HEK293 (cell line): Measurements from ENCODE around the gene DKK2.

Experiments
- KLF16 ChIP-seq: fragments of 450-650 bp; formaldehyde crosslinking; IDR thresholded peaks from 2 replicates; pipeline ENCODE4 v1.5.1; 2017; ENCODE audit warnings: missing biosample characterization, missing genetic modification characterization
- KLF7 ChIP-seq: fragments of 450-650 bp; formaldehyde crosslinking; IDR thresholded peaks from 2 replicates; pipeline ENCODE4 v1.5.1; 2016; ENCODE audit warnings: missing biosample characterization, missing genetic modification characterization, borderline replicate concordance
- PRDM10 ChIP-seq: fragments of 450-650 bp; formaldehyde crosslinking; IDR thresholded peaks from 2 replicates; pipeline ENCODE4 v1.5.1; 2016; ENCODE audit warnings: missing biosample characterization, missing genetic modification characterization
- RBAK ChIP-seq: fragments of 450-650 bp; formaldehyde crosslinking; IDR thresholded peaks from 2 replicates; pipeline ENCODE4 v1.5.1; 2016; ENCODE audit warnings: missing biosample characterization, missing genetic modification characterization
- REPIN1 ChIP-seq: fragments of 450-650 bp; formaldehyde crosslinking; IDR thresholded peaks from 2 replicates; pipeline ENCODE4 v1.5.1; 2017; ENCODE audit warnings: missing biosample characterization, missing genetic modification characterization, low read depth
- SP2 ChIP-seq: fragments of 450-650 bp; formaldehyde crosslinking; IDR thresholded peaks from 2 replicates; pipeline ENCODE4 v1.5.1; 2016; ENCODE audit warnings: missing biosample characterization, missing genetic modification characterization
- ZBTB10 ChIP-seq: fragments of 450-650 bp; formaldehyde crosslinking; IDR thresholded peaks from 2 replicates; pipeline ENCODE4 v1.5.1; 2016; ENCODE audit warnings: missing biosample characterization, missing genetic modification characterization
- ZBTB26 ChIP-seq: fragments of 450-650 bp; formaldehyde crosslinking; optimal IDR thresholded peaks from 2 replicates; pipeline ENCODE3; 2016; ENCODE audit warnings: missing biosample characterization, mild to moderate bottlenecking, missing genetic modification characterization
- ZBTB7A ChIP-seq: fragments of 450-650 bp; formaldehyde crosslinking; IDR thresholded peaks from 2 replicates; pipeline ENCODE4 v1.5.1; 2016; ENCODE audit warnings: low read depth, missing biosample characterization, missing genetic modification characterization
- ZIC2 ChIP-seq: fragments of 450-650 bp; formaldehyde crosslinking; IDR thresholded peaks from 2 replicates; pipeline ENCODE4 v1.5.1; 2016; ENCODE audit warnings: missing biosample characterization, missing genetic modification characterization
- ZNF146 ChIP-seq: fragments of 450-650 bp; formaldehyde crosslinking; IDR thresholded peaks from 2 replicates; pipeline ENCODE4 v1.5.1; 2016; ENCODE audit warnings: missing biosample characterization, missing genetic modification characterization
- ZNF157 ChIP-seq: fragments of 450-650 bp; formaldehyde crosslinking; IDR thresholded peaks from 2 replicates; pipeline ENCODE4 v1.5.1; 2016; ENCODE audit warnings: missing biosample characterization, missing genetic modification characterization
- ZNF248 ChIP-seq: fragments of 450-650 bp; formaldehyde crosslinking; IDR thresholded peaks from 2 replicates; pipeline ENCODE4 v1.5.1; 2017; ENCODE audit warnings: missing biosample characterization, missing genetic modification characterization
- ZNF350 ChIP-seq: fragments of 450-650 bp; formaldehyde crosslinking; IDR thresholded peaks from 2 replicates; pipeline ENCODE4 v1.5.0; 2017; ENCODE audit warnings: missing biosample characterization, mild to moderate bottlenecking, missing genetic modification characterization
- ZNF513 ChIP-seq: fragments of 450-650 bp; IDR thresholded peaks from 2 replicates; pipeline ENCODE4 v1.5.1; 2018; ENCODE audit warnings: missing biosample characterization, missing genetic modification characterization
- ZNF561 ChIP-seq: fragments of 450-650 bp; IDR thresholded peaks from 2 replicates; pipeline ENCODE4 v1.5.1; 2018; ENCODE audit warnings: missing biosample characterization, missing genetic modification characterization, borderline replicate concordance
- ZNF571 ChIP-seq: fragments of 450-650 bp; formaldehyde crosslinking; IDR thresholded peaks from 2 replicates; pipeline ENCODE4 v1.5.0; 2017; ENCODE audit warnings: missing biosample characterization, missing genetic modification characterization
- ZNF624 ChIP-seq: fragments of 450-650 bp; formaldehyde crosslinking; IDR thresholded peaks from 2 replicates; pipeline ENCODE4 v1.5.1; 2017; ENCODE audit warnings: missing biosample characterization, missing genetic modification characterization
- ZNF654 ChIP-seq: fragments of 450-650 bp; formaldehyde crosslinking; IDR thresholded peaks from 2 replicates; pipeline ENCODE4 v1.5.1; 2016; ENCODE audit warnings: low read depth, missing biosample characterization, missing genetic modification characterization
- ZNF704 ChIP-seq: fragments of 450-650 bp; formaldehyde crosslinking; IDR thresholded peaks from 2 replicates; pipeline ENCODE4 v1.5.1; 2016; ENCODE audit warnings: missing biosample characterization, missing genetic modification characterization
- ZNF707 ChIP-seq: fragments of 450-650 bp; formaldehyde crosslinking; IDR thresholded peaks from 2 replicates; pipeline ENCODE4 v1.5.1; 2016; ENCODE audit warnings: missing biosample characterization, missing genetic modification characterization
- ZNF785 ChIP-seq: fragments of 450-650 bp; formaldehyde crosslinking; IDR thresholded peaks from 2 replicates; pipeline ENCODE4 v1.5.1; 2016; ENCODE audit warnings: missing biosample characterization, missing genetic modification characterization
- ZNF830 ChIP-seq: fragments of 450-650 bp; IDR thresholded peaks from 2 replicates; pipeline ENCODE4 v1.5.0; 2018; ENCODE audit warnings: missing biosample characterization, missing genetic modification characterization, low read depth, mild to moderate bottlenecking, moderate library complexity
- TF ChIP-seq, protein P1 (sequence below): fragments of 450-650 bp; formaldehyde crosslinking; IDR thresholded peaks from 2 replicates; pipeline ENCODE4 v1.5.0; 2017; ENCODE audit warnings: missing biosample characterization, missing genetic modification characterization, borderline replicate concordance
- TF ChIP-seq, protein P2 (sequence below): fragments of 450-650 bp; formaldehyde crosslinking; IDR thresholded peaks from 2 replicates; pipeline ENCODE4 v1.5.1; 2016; ENCODE audit warnings: missing biosample characterization, missing genetic modification characterization

The DKK2 gene

DNA sequence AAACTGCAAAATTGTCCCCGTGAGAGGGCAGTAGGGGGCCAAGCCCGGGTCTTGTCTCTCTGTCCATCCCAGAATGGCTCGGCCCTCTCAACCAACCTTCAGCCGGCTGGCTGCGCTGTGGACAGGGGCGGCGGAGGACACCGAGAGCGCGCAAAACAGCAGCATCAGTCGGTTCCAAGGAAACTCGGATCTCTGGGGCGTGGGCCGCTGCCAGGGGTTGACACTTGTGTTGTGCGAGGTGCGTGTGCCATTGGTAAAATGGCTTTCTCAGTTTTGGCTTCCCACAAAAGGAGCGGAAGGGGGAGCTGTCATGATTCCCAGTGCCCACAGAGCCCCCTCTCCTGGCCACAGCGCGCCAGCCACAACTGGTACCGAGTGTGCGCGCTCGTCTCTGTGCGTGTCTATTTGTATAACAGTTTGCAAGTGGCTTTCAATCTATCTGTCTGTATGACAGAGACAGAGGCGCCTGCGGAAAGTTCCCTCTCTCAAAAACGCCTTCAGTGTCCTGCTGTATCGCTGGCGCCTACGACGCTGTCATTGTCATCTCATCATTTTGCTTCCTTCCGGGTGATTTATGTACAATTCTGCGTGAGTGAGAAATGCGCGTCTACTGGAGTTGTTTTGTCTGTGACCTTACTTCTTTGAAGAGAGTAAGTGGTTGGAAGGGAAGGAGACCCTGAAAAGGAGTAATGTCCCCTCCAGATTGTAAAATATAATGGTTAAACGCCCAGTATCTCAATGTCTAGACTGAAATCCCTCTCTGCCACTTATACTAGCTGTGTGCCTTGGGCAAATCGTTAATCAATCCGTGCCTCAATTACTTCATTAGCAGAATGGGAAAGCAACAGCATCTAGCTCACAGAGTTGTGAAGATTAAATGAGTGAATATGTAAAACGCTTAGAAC lies 1.8 kb downstream of the DKK2 start (continued):
- TF ChIP-seq ZNF785 (tag by site-specific recombination) (no peak), KLF16 (tag by site-specific recombination) (no peak), ZBTB26 (peak; percentile 62), ZNF654 (tag by site-specific recombination) (peak; percentile 34), SP2 (tag by site-specific recombination) (no peak), REPIN1 (tag by site-specific recombination) (no peak), ZNF830 (tag by site-specific recombination) (no peak), KLF7 (tag by site-specific recombination) (no peak), PRDM10 (tag by site-specific recombination) (peak; percentile 60), ZNF513 (tag by site-specific recombination) (no peak), ZBTB7A (tag by site-specific recombination) (no peak), ZNF157 (tag by site-specific recombination) (no peak), ZBTB10 (tag by site-specific recombination) (no peak), ZNF571 (tag by site-specific recombination) (no peak), ZNF561 (tag by site-specific recombination) (no peak; the same call in none of the 2 replicates), ZNF704 (tag by site-specific recombination) (no peak), ZNF146 (tag by site-specific recombination) (no peak), ZNF248 (no peak), ZNF624 (tag by site-specific recombination) (no peak), ZNF707 (no peak), RBAK (tag by site-specific recombination) (no peak), ZIC2 (no peak), ZNF350 (no peak)
- TF ChIP-seq, protein P1, sequence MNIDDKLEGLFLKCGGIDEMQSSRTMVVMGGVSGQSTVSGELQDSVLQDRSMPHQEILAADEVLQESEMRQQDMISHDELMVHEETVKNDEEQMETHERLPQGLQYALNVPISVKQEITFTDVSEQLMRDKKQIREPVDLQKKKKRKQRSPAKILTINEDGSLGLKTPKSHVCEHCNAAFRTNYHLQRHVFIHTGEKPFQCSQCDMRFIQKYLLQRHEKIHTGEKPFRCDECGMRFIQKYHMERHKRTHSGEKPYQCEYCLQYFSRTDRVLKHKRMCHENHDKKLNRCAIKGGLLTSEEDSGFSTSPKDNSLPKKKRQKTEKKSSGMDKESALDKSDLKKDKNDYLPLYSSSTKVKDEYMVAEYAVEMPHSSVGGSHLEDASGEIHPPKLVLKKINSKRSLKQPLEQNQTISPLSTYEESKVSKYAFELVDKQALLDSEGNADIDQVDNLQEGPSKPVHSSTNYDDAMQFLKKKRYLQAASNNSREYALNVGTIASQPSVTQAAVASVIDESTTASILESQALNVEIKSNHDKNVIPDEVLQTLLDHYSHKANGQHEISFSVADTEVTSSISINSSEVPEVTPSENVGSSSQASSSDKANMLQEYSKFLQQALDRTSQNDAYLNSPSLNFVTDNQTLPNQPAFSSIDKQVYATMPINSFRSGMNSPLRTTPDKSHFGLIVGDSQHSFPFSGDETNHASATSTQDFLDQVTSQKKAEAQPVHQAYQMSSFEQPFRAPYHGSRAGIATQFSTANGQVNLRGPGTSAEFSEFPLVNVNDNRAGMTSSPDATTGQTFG (tag by site-specific recombination): no peak
- TF ChIP-seq, protein P2, sequence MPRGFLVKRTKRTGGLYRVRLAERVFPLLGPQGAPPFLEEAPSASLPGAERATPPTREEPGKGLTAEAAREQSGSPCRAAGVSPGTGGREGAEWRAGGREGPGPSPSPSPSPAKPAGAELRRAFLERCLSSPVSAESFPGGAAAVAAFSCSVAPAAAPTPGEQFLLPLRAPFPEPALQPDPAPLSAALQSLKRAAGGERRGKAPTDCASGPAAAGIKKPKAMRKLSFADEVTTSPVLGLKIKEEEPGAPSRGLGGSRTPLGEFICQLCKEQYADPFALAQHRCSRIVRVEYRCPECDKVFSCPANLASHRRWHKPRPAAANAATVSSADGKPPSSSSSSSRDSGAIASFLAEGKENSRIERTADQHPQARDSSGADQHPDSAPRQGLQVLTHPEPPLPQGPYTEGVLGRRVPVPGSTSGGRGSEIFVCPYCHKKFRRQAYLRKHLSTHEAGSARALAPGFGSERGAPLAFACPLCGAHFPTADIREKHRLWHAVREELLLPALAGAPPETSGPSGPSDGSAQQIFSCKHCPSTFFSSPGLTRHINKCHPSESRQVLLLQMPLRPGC (tag by site-specific recombination): no peak
